Peyer's patch (tissue), 4 donors: ENCODE data around the gene TENT4A. TPM values are rescaled to one million over a fixed set of nuclear protein-coding genes. Genes with fewer than 3 reads are reported as not detected.

Experiments used
- DNase-seq, 3 donors: peaks; one replicate each; pipeline ENCODE4 v3.0.0-alpha.2; 2017 to 2019
- H3K27ac ChIP-seq, 4 donors: fragments of 200-600 bp; sonication (generic); one replicate each; pipeline ENCODE4 v1.5.1; 2016 to 2019
- H3K27me3 ChIP-seq, 2 donors: fragments of 200-600 bp; sonication (generic); one replicate each; pipeline ENCODE4 v1.5.1; 2019
- H3K36me3 ChIP-seq, 3 donors: fragments of 200-600 bp; sonication (generic); one replicate each; pipeline ENCODE4 v1.5.1; 2016 to 2019
- H3K4me1 ChIP-seq, 4 donors: fragments of 200-600 bp; sonication (generic); one replicate each; pipeline ENCODE4 v1.5.1; 2016 to 2019
- H3K4me3 ChIP-seq, 4 donors: fragments of 200-600 bp; sonication (generic); 1 replicate in 3 of 4; 2 replicates in 1 of 4; pipeline ENCODE4 v1.5.1; 2016 to 2019; ENCODE audit warnings: mild to moderate bottlenecking in 1 of 4
- H3K9me3 ChIP-seq, 4 donors: fragments of 200-600 bp; sonication (generic); one replicate each; pipeline ENCODE4 v1.5.1; 2016 to 2019; ENCODE audit warnings: mild to moderate bottlenecking in 1 of 4
- POLR2A ChIP-seq, 2 donors: fragments of 450-650 bp; IDR thresholded peaks; one replicate each; pipeline ENCODE4 v1.5.1; 2017; ENCODE audit warnings: antibody characterized with exemption in 2 of 2, mild to moderate bottlenecking in 2 of 2, moderate library complexity in 2 of 2
- total RNA-seq, 4 donors: library from RNA; depleted of rRNA; stranded (reverse); fragments of >200 nt; gene quantifications; one replicate each; pipeline ENCODE4 v1.1.0, GENCODE V29; 2016
- TF ChIP-seq, protein P1 (sequence below), 6 experiments: fragments of 450-650 bp in 4 of 6; fragments of 200-600 bp in 2 of 6; sonication (generic) in 1 of 6; IDR thresholded peaks; one replicate each; pipeline ENCODE4 v1.5.1; 2017 to 2019; ENCODE audit warnings: antibody characterized with exemption in 6 of 6, mild to moderate bottlenecking in 3 of 6, moderate library complexity in 1 of 6

The TENT4A gene
- total RNA-seq, 4 donors from 2014 or later: 28.0 to 71.8 (median 44.5) TPM

DNA sequence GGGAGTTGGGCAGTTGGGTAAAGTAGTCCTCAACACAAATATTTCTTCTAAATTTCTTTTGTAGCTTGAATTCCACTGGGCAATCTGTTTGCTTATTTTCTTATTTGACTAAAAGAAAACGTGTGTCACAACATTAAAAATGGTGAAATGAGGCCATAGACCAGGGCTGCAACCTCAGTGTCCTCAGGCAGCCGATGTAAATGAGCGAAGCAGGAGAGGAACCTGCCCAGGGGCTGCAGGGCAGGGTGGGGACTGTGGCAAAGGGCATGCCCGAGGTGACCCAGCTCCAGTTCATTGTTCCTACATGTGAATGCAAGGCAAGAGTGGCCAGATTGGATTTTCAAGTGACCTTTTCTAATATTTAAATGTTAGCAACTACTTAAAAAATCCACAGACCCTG, 74.7 kb downstream of the TENT4A start:
- Histone ChIP-seq H3K4me3 (no peak overlapping the region), H3K27me3 (no peaks in the 10 kb centered on the region), H3K4me1 (no peaks in the 10 kb centered on the region), H3K27ac (no peak overlapping the region), H3K36me3 (no peaks in the 10 kb centered on the region), H3K9me3 (no peaks in the 10 kb centered on the region)
- DNase-seq: no peak
- TF ChIP-seq, protein P1, sequence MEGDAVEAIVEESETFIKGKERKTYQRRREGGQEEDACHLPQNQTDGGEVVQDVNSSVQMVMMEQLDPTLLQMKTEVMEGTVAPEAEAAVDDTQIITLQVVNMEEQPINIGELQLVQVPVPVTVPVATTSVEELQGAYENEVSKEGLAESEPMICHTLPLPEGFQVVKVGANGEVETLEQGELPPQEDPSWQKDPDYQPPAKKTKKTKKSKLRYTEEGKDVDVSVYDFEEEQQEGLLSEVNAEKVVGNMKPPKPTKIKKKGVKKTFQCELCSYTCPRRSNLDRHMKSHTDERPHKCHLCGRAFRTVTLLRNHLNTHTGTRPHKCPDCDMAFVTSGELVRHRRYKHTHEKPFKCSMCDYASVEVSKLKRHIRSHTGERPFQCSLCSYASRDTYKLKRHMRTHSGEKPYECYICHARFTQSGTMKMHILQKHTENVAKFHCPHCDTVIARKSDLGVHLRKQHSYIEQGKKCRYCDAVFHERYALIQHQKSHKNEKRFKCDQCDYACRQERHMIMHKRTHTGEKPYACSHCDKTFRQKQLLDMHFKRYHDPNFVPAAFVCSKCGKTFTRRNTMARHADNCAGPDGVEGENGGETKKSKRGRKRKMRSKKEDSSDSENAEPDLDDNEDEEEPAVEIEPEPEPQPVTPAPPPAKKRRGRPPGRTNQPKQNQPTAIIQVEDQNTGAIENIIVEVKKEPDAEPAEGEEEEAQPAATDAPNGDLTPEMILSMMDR (IDR thresholded peaks at IDR 0.05): no peak
- TF ChIP-seq POLR2A (IDR thresholded peaks at IDR 0.05): no peak

DNA sequence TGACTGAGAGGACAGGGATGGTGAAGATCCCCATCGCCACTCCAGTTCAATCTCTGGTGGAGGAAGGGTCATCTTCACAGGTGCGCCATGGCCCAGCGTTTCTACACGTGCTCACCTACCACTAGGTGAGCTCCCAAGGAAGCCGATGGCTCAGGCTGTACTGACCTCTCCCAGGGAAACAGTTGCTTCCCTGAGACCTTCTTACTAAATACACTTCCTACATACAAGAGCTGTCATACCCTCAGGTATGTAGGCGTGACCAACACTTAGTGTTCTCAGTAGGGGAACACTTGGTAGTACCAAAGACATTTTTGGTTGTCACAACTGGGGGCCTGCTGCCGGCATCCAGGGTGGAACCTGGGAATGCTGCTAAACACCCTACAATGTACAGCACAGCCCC, 75.2 kb downstream of the TENT4A start:
- TF ChIP-seq, protein P1 (IDR thresholded peaks at IDR 0.05): no peak
- no peak for TF ChIP-seq POLR2A (IDR thresholded peaks at IDR 0.05)
- Histone ChIP-seq H3K4me3 (no peak overlapping the region), H3K4me1 (no peaks in the 10 kb centered on the region)

DNA sequence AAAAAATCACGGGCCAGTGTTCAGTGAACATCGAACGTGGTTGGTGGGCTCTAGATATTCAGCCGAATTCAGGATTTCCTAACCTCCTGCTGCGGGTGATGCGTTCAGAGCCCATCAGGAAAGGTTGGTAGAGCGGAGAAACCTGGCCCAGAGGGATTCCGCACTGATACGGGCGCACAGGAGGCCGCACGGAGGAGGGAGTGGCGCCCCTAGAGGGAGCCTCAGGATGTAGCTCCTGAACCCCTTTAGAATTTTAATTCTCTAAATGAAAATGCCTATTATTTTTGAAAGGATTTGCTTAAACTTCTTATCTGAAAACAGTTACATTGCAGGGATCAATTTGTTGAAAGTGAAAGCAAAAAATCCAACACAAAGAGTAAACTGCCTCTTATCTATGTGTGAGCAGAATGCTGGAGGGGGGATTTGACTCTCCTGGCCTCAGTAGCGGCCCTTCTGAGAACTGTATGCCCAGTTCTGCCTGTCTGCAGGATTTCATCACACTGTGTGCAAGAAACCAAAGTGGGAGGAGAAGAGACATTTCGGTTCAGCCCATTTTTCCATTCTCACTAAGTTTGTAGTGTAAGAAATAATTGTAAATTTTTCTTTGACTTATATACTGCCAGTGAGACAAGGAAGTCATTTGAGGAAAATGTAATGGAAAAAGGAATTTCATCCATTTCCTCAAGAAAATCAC, 75.9 kb downstream of the TENT4A start:
- Histone ChIP-seq H3K9me3 (no peaks in the 10 kb centered on the region), H3K4me1 (no peaks in the 10 kb centered on the region), H3K27ac (no peak overlapping the region), H3K36me3 (no peaks in the 10 kb centered on the region), H3K27me3 (no peaks in the 10 kb centered on the region), H3K4me3 (no peak overlapping the region)
- TF ChIP-seq POLR2A (IDR thresholded peaks at IDR 0.05): no peak
- TF ChIP-seq, protein P1 (IDR thresholded peaks at IDR 0.05): no peak
- DNase-seq: no peak

More for the DNA sequence above, 75.2 kb downstream of the TENT4A start:
- Histone ChIP-seq H3K36me3 (no peaks in the 10 kb centered on the region), H3K27ac (no peak overlapping the region), H3K9me3 (no peaks in the 10 kb centered on the region), H3K27me3 (no peaks in the 10 kb centered on the region)
- DNase-seq: no peak

DNA sequence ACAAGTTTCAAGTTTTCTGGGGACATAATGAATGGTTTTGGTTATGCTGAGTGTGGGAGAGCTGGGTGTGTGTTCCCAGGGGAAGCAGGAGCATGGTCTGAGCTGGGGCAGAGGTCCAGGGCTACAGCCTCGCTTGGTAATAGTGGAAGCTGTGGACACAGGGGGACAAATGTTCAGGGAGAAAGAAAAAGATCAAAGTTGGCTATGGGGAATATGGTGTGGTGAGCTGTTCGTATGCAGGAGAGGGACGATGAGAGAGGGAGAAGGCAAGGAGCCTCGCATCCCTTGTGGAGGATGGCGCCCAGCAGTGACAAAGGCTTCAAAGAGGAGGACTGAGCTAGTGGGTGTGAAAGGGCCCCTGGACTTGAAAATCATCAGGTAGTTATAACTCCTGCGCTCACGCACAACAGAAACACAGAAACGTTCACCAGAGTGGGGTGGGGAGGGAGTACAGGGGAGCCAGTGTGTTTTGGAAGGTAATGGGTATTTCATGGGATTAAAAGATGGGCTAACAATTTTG, 77.2 kb downstream of the TENT4A start:
- Histone ChIP-seq H3K27ac (no peak overlapping the region), H3K27me3 (no peaks in the 10 kb centered on the region), H3K9me3 (no peaks in the 10 kb centered on the region), H3K4me1 (no peaks in the 10 kb centered on the region), H3K36me3 (no peaks in the 10 kb centered on the region), H3K4me3 (no peak overlapping the region)
- TF ChIP-seq, protein P1 (IDR thresholded peaks at IDR 0.05): no peak
- no peak for TF ChIP-seq POLR2A (IDR thresholded peaks at IDR 0.05)
- no peak for DNase-seq

DNA sequence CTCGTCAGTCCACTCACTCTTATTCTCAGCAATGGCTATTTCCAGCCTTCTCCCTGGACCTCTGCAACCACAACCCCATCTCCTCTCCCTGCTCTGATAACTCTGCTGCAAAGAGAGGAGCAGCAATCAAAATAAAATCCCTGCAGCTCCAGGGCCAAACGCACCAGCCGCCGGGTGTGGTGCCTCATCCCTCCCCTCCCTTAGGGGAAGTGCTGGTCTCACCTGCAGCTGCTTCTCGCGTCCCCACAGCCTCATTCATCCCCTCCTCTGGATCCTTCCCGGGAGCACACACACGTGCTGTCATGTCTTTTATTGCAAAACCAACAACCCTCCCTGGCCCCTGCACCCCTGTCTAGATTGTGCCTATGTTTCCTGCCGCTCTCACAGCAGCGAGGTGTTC, 77.8 kb downstream of the TENT4A start:
- H3K4me1 ChIP-seq: no peaks in the 10 kb centered on the region
- H3K4me3 ChIP-seq: no peak overlapping the region
- no peaks in the 10 kb centered on the region for H3K27me3 ChIP-seq
- TF ChIP-seq, protein P1 (IDR thresholded peaks at IDR 0.05): no peak
- no peak for TF ChIP-seq POLR2A (IDR thresholded peaks at IDR 0.05)
- no peak for DNase-seq
- no peaks in the 10 kb centered on the region for H3K36me3 ChIP-seq
- no peak overlapping the region for H3K27ac ChIP-seq
- H3K9me3 ChIP-seq: no peaks in the 10 kb centered on the region
